ENCODE results near the gene ALDH16A1.
"Not testable (repeated sequence)": the region's sequence is repeated elsewhere in the genome, so short reads cannot be mapped to it uniquely, and the experiment has no call there.

Gene ALDH16A1

GRCh38 chr19:49456326-49456725, 3.3 kb downstream of the ALDH16A1 start:
- no peak for TF ChIP-seq CTCF (IDR thresholded peaks at IDR 0.05; ENCODE audit: low read depth, low read length, missing control alignments)
- DNase-seq (ENCODE audit: low read depth), result no peak
- no peak overlapping the region for H3K4me3 ChIP-seq (ENCODE audit: low read depth, low read length)

- no peak overlapping the region for H3K4me3 ChIP-seq (ENCODE audit: low read depth, low read length)
- no peak for DNase-seq (ENCODE audit: low read depth)
- TF ChIP-seq CTCF (IDR thresholded peaks at IDR 0.05; ENCODE audit: low read depth, low read length, missing control alignments), result no peak
Measured at GRCh38 chr19:49458567-49458903, 5.5 kb downstream of the ALDH16A1 start.

- H3K4me3 ChIP-seq (ENCODE audit: low read depth, low read length), result no peak overlapping the region
- TF ChIP-seq CTCF (IDR thresholded peaks at IDR 0.05; ENCODE audit: low read depth, low read length, missing control alignments), result no peak
- no peak for DNase-seq (ENCODE audit: low read depth)
Measured at GRCh38 chr19:49459388-49459787, 6.4 kb downstream of the ALDH16A1 start.

GRCh38 chr19:49461130-49461529, 8.1 kb downstream of the ALDH16A1 start:
- H3K4me3 ChIP-seq (ENCODE audit: low read depth, low read length); DNase-seq (ENCODE audit: low read depth): not testable (repeated sequence)

- no peak for DNase-seq (ENCODE audit: low read depth)
- no peak for TF ChIP-seq CTCF (IDR thresholded peaks at IDR 0.05; ENCODE audit: low read depth, low read length, missing control alignments)
- no peak overlapping the region for H3K4me3 ChIP-seq (ENCODE audit: low read depth, low read length)
Measured at GRCh38 chr19:49461656-49462055, 8.6 kb downstream of the ALDH16A1 start.

GRCh38 chr19:49462492-49462891, 9.5 kb downstream of the ALDH16A1 start:
- no peak for DNase-seq (ENCODE audit: low read depth)
- TF ChIP-seq CTCF (IDR thresholded peaks at IDR 0.05; ENCODE audit: low read depth, low read length, missing control alignments), result no peak

GRCh38 chr19:49463960-49464740, 11.1 kb downstream of the ALDH16A1 start:
- TF ChIP-seq CTCF (IDR thresholded peaks at IDR 0.05; ENCODE audit: low read depth, low read length, missing control alignments), result no peak
- DNase-seq (ENCODE audit: low read depth), result no peak
- no peak overlapping the region for H3K4me3 ChIP-seq (ENCODE audit: low read depth, low read length)

More at GRCh38 chr19:49462492-49462891, 9.5 kb downstream of the ALDH16A1 start:
- H3K4me3 ChIP-seq (ENCODE audit: low read depth, low read length), result no peak overlapping the region
